Keratinocyte (primary cell): ENCODE results near the gene KCNC3.

ENCODE experiments used
- EZH2 ChIP-seq: IDR thresholded peaks from one replicate; pipeline ENCODE4 v1.6.1; 2012; ENCODE audit warnings: inconsistent platforms, mild to moderate bottlenecking, low read length, moderate library complexity
- TF ChIP-seq, protein P1 (sequence below), 3 experiments: IDR thresholded peaks in 1 of 3; conservative IDR thresholded peaks in 1 of 3; optimal IDR thresholded peaks in 1 of 3; 2 replicates in 2 of 3; 3 replicates in 1 of 3; pipeline versions ENCODE3 to v1.5.1; 2011; ENCODE audit warnings: low read length in 3 of 3, mild to moderate bottlenecking in 3 of 3, moderate library complexity in 2 of 3, control low read depth in 1 of 3, inconsistent platforms in 1 of 3; ENCODE audit not compliant: insufficient read depth in 2 of 3; ENCODE audit errors: extremely low read depth in 1 of 3

DNA sequence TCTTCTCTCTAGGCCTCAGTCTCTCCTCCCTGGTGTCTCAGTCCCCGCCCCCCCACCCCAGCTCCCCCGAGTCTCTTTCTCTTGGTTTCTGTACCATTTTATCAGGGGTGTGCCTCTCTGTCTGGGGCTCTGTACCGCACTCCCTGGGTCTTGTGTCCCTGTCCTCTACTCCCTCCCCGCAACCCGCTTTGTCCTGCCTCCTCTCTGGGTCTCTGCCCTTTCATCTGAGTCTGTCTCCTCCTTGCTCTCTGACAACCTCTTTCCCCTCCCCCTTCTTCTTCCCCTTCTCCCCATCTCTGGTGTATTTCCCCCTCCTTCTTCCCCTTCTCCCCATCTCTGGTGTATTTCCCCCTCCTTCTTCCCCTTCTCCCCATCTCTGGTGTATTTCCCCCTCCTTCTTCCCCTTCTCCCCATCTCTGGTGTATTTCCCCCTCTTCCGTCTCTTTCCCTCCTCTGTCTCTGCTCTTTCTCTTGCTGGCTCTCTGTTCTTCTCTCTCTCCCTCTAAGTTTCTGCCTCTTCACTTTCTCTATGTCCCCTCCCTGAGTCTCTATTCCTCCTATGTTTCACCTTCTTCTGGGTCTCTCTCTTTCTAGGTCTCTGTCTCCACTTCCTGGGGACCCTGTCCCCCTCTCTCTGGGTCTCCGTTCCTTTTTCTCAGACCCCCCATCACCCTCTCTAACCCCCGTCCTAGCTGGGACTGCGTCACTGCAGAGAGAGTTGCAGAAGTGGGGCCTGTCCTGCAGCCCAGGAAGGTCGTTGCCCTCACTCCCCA, 2.2 kb upstream of the KCNC3 start:
- TF ChIP-seq, protein P1, sequence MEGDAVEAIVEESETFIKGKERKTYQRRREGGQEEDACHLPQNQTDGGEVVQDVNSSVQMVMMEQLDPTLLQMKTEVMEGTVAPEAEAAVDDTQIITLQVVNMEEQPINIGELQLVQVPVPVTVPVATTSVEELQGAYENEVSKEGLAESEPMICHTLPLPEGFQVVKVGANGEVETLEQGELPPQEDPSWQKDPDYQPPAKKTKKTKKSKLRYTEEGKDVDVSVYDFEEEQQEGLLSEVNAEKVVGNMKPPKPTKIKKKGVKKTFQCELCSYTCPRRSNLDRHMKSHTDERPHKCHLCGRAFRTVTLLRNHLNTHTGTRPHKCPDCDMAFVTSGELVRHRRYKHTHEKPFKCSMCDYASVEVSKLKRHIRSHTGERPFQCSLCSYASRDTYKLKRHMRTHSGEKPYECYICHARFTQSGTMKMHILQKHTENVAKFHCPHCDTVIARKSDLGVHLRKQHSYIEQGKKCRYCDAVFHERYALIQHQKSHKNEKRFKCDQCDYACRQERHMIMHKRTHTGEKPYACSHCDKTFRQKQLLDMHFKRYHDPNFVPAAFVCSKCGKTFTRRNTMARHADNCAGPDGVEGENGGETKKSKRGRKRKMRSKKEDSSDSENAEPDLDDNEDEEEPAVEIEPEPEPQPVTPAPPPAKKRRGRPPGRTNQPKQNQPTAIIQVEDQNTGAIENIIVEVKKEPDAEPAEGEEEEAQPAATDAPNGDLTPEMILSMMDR (optimal IDR thresholded peaks at IDR 0.05 in 1 of 3, IDR thresholded peaks at IDR 0.05 in 1 of 3, conservative IDR thresholded peaks at IDR 0.05 in 1 of 3; ENCODE audit: extremely low read depth in 1 of 3, insufficient read depth in 2 of 3, low read length in 3 of 3): no peak
- TF ChIP-seq EZH2: peak; percentile 47
